ENCODE results near the gene LCA5L. TPM values are rescaled to one million over a fixed set of nuclear protein-coding genes. Genes with fewer than 3 reads are reported as not detected.

Gene LCA5L
- total and polyA plus RNA-seq, 2 donors from 2014 or later, result 3.8 to 4.3 TPM

DNA sequence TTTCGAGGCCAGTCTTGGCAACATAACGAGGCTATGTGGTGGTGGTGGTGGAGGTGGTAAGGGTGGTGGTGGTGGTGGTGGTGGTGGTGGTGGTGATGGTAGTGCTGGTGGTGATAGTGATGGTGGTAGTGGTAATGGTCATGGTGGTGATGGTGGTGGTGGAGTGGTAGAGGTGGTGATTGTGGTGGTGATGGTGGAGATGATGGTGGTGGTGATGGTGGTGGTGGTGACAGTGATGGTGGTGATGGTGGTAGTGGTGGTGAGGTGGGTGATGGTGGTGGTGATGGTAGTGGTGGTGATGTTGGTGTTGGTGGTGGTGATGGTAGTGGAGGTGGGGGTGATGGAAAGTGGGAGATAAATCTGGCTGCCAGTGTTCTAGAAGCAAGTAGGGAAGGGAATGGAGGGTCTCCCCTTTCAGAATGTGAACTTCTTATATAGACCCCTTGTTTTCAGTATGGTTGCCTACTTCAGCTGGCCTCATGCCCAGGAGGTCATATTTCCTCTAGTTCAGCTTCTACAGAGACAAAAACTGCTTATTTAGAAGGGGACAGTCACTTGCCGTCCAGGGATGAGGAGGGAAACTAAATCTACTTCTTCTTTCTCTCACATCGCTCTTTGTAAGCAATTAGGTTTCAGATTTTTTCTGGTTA, 33.7 kb upstream of the LCA5L start:
- H3K4me1 ChIP-seq (ENCODE audit: control insufficient read depth in 2 of 3, insufficient read depth in 2 of 3, low read depth in 1 of 3, low read length in 3 of 3), result no peaks in the 10 kb centered on the region
- no peak for TF ChIP-seq CTCF (IDR thresholded peaks at IDR 0.05; ENCODE audit: borderline replicate concordance, extremely low read depth, insufficient read depth)
- FAIRE-seq, result no peak
- no peaks in the 10 kb centered on the region for H3K27me3 ChIP-seq (ENCODE audit: control insufficient read depth, insufficient read depth, low read length)
- H3K36me3 ChIP-seq (ENCODE audit: control insufficient read depth in 2 of 3, insufficient read depth in 3 of 3, low read length in 3 of 3), result no peaks in the 10 kb centered on the region
- intact Hi-C loops (cut with DNase I), result no loop called here
- H3K9ac ChIP-seq (ENCODE audit: low read length in 3 of 3), result no peak overlapping the region
- no peaks in the 10 kb centered on the region for H3K9me3 ChIP-seq (ENCODE audit: control insufficient read depth in 2 of 3, insufficient read depth in 1 of 3, low read length in 3 of 3)
- H3K27ac ChIP-seq (ENCODE audit: low read depth in 2 of 2, low read length in 2 of 2), result no peak overlapping the region
- no peak for DNase-seq
- H3K4me3 ChIP-seq (ENCODE audit: low read length in 3 of 3), result no peak overlapping the region

GRCh38 chr21:39474611-39475010, 29.0 kb upstream of the LCA5L start:
- no peak for FAIRE-seq
- no peaks in the 10 kb centered on the region for H3K27me3 ChIP-seq (ENCODE audit: control insufficient read depth, insufficient read depth, low read length)
- TF ChIP-seq CTCF (IDR thresholded peaks at IDR 0.05; ENCODE audit: borderline replicate concordance, extremely low read depth, insufficient read depth), result no peak
- H3K4me1 ChIP-seq (ENCODE audit: control insufficient read depth in 2 of 3, insufficient read depth in 2 of 3, low read depth in 1 of 3, low read length in 3 of 3), result no peaks in the 10 kb centered on the region
- H3K9ac ChIP-seq (ENCODE audit: low read length in 3 of 3), result no peak overlapping the region
- intact Hi-C loops (cut with DNase I), result no loop called here
- H3K36me3 ChIP-seq (ENCODE audit: control insufficient read depth in 2 of 3, insufficient read depth in 3 of 3, low read length in 3 of 3), result no peaks in the 10 kb centered on the region
- H3K9me3 ChIP-seq (ENCODE audit: control insufficient read depth in 2 of 3, insufficient read depth in 1 of 3, low read length in 3 of 3), result no peaks in the 10 kb centered on the region
- no peak overlapping the region for H3K27ac ChIP-seq (ENCODE audit: low read depth in 2 of 2, low read length in 2 of 2)
- no peak overlapping the region for H3K4me3 ChIP-seq (ENCODE audit: low read length in 3 of 3)
- DNase-seq, result no peak

GRCh38 chr21:39472786-39473185, 27.2 kb upstream of the LCA5L start:
- H3K4me1 ChIP-seq (ENCODE audit: control insufficient read depth in 2 of 3, insufficient read depth in 2 of 3, low read depth in 1 of 3, low read length in 3 of 3), result no peaks in the 10 kb centered on the region
- intact Hi-C loops (cut with DNase I), result no loop called here
- H3K27me3 ChIP-seq (ENCODE audit: control insufficient read depth, insufficient read depth, low read length), result no peaks in the 10 kb centered on the region
- no peaks in the 10 kb centered on the region for H3K9me3 ChIP-seq (ENCODE audit: control insufficient read depth in 2 of 3, insufficient read depth in 1 of 3, low read length in 3 of 3)
- no peak for TF ChIP-seq CTCF (IDR thresholded peaks at IDR 0.05; ENCODE audit: borderline replicate concordance, extremely low read depth, insufficient read depth)
- no peak overlapping the region for H3K4me3 ChIP-seq (ENCODE audit: low read length in 3 of 3)
- H3K36me3 ChIP-seq (ENCODE audit: control insufficient read depth in 2 of 3, insufficient read depth in 3 of 3, low read length in 3 of 3), result no peaks in the 10 kb centered on the region
- DNase-seq (no peak), FAIRE-seq (no peak)
- H3K27ac ChIP-seq (ENCODE audit: low read depth in 2 of 2, low read length in 2 of 2), result no peak overlapping the region
- no peak overlapping the region for H3K9ac ChIP-seq (ENCODE audit: low read length in 3 of 3)

- intact Hi-C loops (cut with DNase I), result no loop called here
- TF ChIP-seq CTCF (IDR thresholded peaks at IDR 0.05; ENCODE audit: borderline replicate concordance, extremely low read depth, insufficient read depth), result no peak
- no peak overlapping the region for H3K9ac ChIP-seq (ENCODE audit: low read length in 3 of 3)
- H3K27ac ChIP-seq (ENCODE audit: low read depth in 2 of 2, low read length in 2 of 2), result no peak overlapping the region
- H3K4me3 ChIP-seq (ENCODE audit: low read length in 3 of 3), result no peak overlapping the region
- DNase-seq (no peak), FAIRE-seq (no peak)
- no peaks in the 10 kb centered on the region for H3K9me3 ChIP-seq (ENCODE audit: control insufficient read depth in 2 of 3, insufficient read depth in 1 of 3, low read length in 3 of 3)
- no peaks in the 10 kb centered on the region for H3K36me3 ChIP-seq (ENCODE audit: control insufficient read depth in 2 of 3, insufficient read depth in 3 of 3, low read length in 3 of 3)
- H3K27me3 ChIP-seq (ENCODE audit: control insufficient read depth, insufficient read depth, low read length), result no peaks in the 10 kb centered on the region
- H3K4me1 ChIP-seq (ENCODE audit: control insufficient read depth in 2 of 3, insufficient read depth in 2 of 3, low read depth in 1 of 3, low read length in 3 of 3), result no peaks in the 10 kb centered on the region
Measured at GRCh38 chr21:39471598-39471997, 26.0 kb upstream of the LCA5L start.
